IMR-90 (cell line): ENCODE measurements around the gene SDK1. TPM values are rescaled to one million over a fixed set of nuclear protein-coding genes. Genes with fewer than 3 reads are reported as not detected.

Experiments used
- ATAC-seq: fragments of 200-7000 bp; cut with Tn5 transposase; 2 replicates; pipeline ENCODE4 v1.9.1; 2020; ENCODE audit warnings: low read depth, mild to moderate bottlenecking, moderate library complexity
- BruUV-seq: library from RNA; stranded (reverse); fragments of 400-500 nt; replicated peaks from 2 replicates; lab custom pipeline; 2021; lab: Mats Ljungman, UMichigan
- CTCF ChIA-PET: fragments of 300-600 bp; formaldehyde crosslinking; extraction: SDS; loops from one replicate; lab custom pipeline; 2021; ENCODE audit warnings: antibody characterized with exemption; lab: Yijun Ruan, JAX
- POLR2A ChIA-PET: fragments of 300-600 bp; sonication (Branson Sonifier 250); formaldehyde crosslinking; loops from one replicate; lab custom pipeline; 2022; ENCODE audit warnings: antibody characterized with exemption; ENCODE audit not compliant: unreplicated experiment; lab: Charles Lee
- DNase-seq: peaks from one replicate; pipeline ENCODE4 v3.0.0; 2013
- H2AFZ ChIP-seq: replicated peaks from 2 replicates; pipeline ENCODE3; 2013; ENCODE audit warnings: low read length, mild to moderate bottlenecking; ENCODE audit not compliant: poor library complexity
- H2AK5ac ChIP-seq: 2 replicates; pipeline ENCODE4 v1.6.1; 2013; ENCODE audit warnings: low read depth, low read length, inconsistent platforms
- H2AK9ac ChIP-seq: replicated peaks from 2 replicates; pipeline ENCODE3; 2013; ENCODE audit warnings: mild to moderate bottlenecking, low read depth, low read length, moderate library complexity; ENCODE audit not compliant: poor library complexity
- H2BK120ac ChIP-seq: 2 replicates; pipeline ENCODE4 v1.6.1; 2013; ENCODE audit warnings: low read depth, low read length, inconsistent platforms
- H2BK15ac ChIP-seq: 3 replicates; pipeline ENCODE4 v1.6.1; 2013; ENCODE audit warnings: low read depth, low read length, inconsistent platforms
- H2BK20ac ChIP-seq: 2 replicates; pipeline ENCODE4 v1.6.1; 2013; ENCODE audit warnings: low read depth, mild to moderate bottlenecking, inconsistent platforms, low read length, moderate library complexity
- H2BK5ac ChIP-seq: 2 replicates; pipeline ENCODE4 v1.6.1; 2013; ENCODE audit warnings: mild to moderate bottlenecking, low read depth, low read length, inconsistent platforms; ENCODE audit not compliant: poor library complexity, severe bottlenecking
- H3K14ac ChIP-seq: replicated peaks from 2 replicates; pipeline ENCODE4 v1.6.1; 2013; ENCODE audit warnings: low read depth, low read length, inconsistent platforms
- H3K18ac ChIP-seq: 2 replicates; pipeline ENCODE4 v1.6.1; 2013; ENCODE audit warnings: low read depth, low read length, control low read depth
- H3K23ac ChIP-seq: 2 replicates; pipeline ENCODE4 v1.6.1; 2013; ENCODE audit warnings: low read depth, low read length, inconsistent platforms
- H3K27ac ChIP-seq: 2 replicates; pipeline ENCODE4 v1.5.1; 2013; ENCODE audit warnings: mild to moderate bottlenecking, control low read depth, low read length; ENCODE audit not compliant: insufficient read depth
- H3K27me3 ChIP-seq: 2 replicates; pipeline ENCODE4 v1.6.1; 2013; ENCODE audit warnings: low read length; ENCODE audit not compliant: control insufficient read depth, insufficient read depth
- H3K36me3 ChIP-seq: 2 replicates; pipeline ENCODE4 v1.6.1; 2013; ENCODE audit warnings: low read length, mixed read lengths; ENCODE audit not compliant: control insufficient read depth, insufficient read depth
- H3K4ac ChIP-seq: 2 replicates; pipeline ENCODE4 v1.6.1; 2013; ENCODE audit warnings: low read depth, low read length, inconsistent platforms
- H3K4me1 ChIP-seq: 2 replicates; pipeline ENCODE4 v1.6.1; 2013; ENCODE audit warnings: low read length, mixed read lengths; ENCODE audit not compliant: control insufficient read depth, insufficient read depth
- H3K4me2 ChIP-seq: 2 replicates; pipeline ENCODE4 v1.6.1; 2013; ENCODE audit warnings: low read depth, mild to moderate bottlenecking, control low read depth, low read length, moderate library complexity
- H3K4me3 ChIP-seq: 2 replicates; pipeline ENCODE4 v1.5.1; 2013; ENCODE audit warnings: low read depth, mild to moderate bottlenecking, control low read depth, low read length, moderate library complexity; ENCODE audit not compliant: insufficient read depth
- H3K56ac ChIP-seq: 2 replicates; pipeline ENCODE4 v1.6.1; 2013; ENCODE audit warnings: low read length, inconsistent platforms; ENCODE audit not compliant: insufficient read depth; ENCODE audit errors: extremely low read depth
- H3K79me1 ChIP-seq, 2 experiments: 2 replicates each; pipeline ENCODE4 v1.6.1; 2013; ENCODE audit warnings: low read length in 2 of 2, inconsistent platforms in 1 of 2, low read depth in 1 of 2
- H3K9ac ChIP-seq: 2 replicates; pipeline ENCODE4 v1.6.1; 2013; ENCODE audit warnings: low read depth, low read length, control low read depth
- H3K9me1 ChIP-seq: 2 replicates; pipeline ENCODE4 v1.6.1; 2013; ENCODE audit warnings: low read length, inconsistent platforms; ENCODE audit not compliant: insufficient read depth
- H3K9me3 ChIP-seq: 2 replicates; pipeline ENCODE4 v1.6.1; 2013; ENCODE audit warnings: low read length; ENCODE audit not compliant: control insufficient read depth, insufficient read depth
- H4K20me1 ChIP-seq: 2 replicates; pipeline ENCODE4 v1.6.1; 2013; ENCODE audit warnings: low read length, inconsistent platforms; ENCODE audit not compliant: insufficient read depth
- H4K5ac ChIP-seq: 2 replicates; pipeline ENCODE4 v1.6.1; 2013; ENCODE audit warnings: mild to moderate bottlenecking, low read depth, low read length, control low read depth
- H4K8ac ChIP-seq, 2 experiments: 2 replicates each; pipeline ENCODE4 v1.6.1; 2013; ENCODE audit warnings: low read depth in 2 of 2, low read length in 2 of 2, control low read depth in 1 of 2, inconsistent platforms in 1 of 2
- H4K91ac ChIP-seq: 2 replicates; pipeline ENCODE4 v1.6.1; 2013; ENCODE audit warnings: low read depth, low read length, inconsistent platforms; ENCODE audit not compliant: insufficient read depth
- CHD1 ChIP-seq: IDR thresholded peaks from 2 replicates; pipeline ENCODE4 v1.6.1; 2012; ENCODE audit warnings: low read depth, low read length, improper control_type of control experiment
- NFE2L2 ChIP-seq: fragments of 150-350 bp; IDR thresholded peaks from 2 replicates; pipeline ENCODE4 v1.6.1; 2016; ENCODE audit warnings: low read depth, mild to moderate bottlenecking, low read length
- POLR2A ChIP-seq: IDR thresholded peaks from 2 replicates; pipeline ENCODE4 v1.6.1; 2012; ENCODE audit warnings: mild to moderate bottlenecking, low read depth, low read length
- WGBS, 2 experiments: methylation state at CpG; one replicate each; pipeline versions ENCODE4 v1.1.5 to v1.1.7; 2013; ENCODE audit warnings: missing lambda C conversion rate in 2 of 2; ENCODE audit not compliant: insufficient read length in 1 of 2; ENCODE audit errors: extremely low coverage in 2 of 2; 5-methylcytosine and 5-hydroxymethylcytosine counted together
- dilution Hi-C: fragments of 300-500 bp; cut with HindIII; formaldehyde crosslinking; loops from one replicate; pipeline ENCODE4 v1.14.3; 2018; ENCODE audit warnings: low sequenced_read_pairs; ENCODE audit not compliant: unreplicated experiment
- in situ Hi-C: fragments of 300-500 bp; cut with MboI; formaldehyde crosslinking; loops from 3 replicates; pipeline ENCODE4 v1.14.3; 2019; ENCODE audit warnings: low sequenced_read_pairs, inconsistent platforms, mixed read lengths
- intact Hi-C: fragments of 100-400 bp; cut with micrococcal nuclease; formaldehyde crosslinking; loops from 2 replicates; pipeline ENCODE4 v1.10.0; 2022
- polyA plus RNA-seq, 3 experiments: library from polyadenylated mRNA; depleted of rRNA; stranded (reverse); fragments of >200 nt; gene quantifications; 2 replicates each; pipeline ENCODE4 v1.2.3, GENCODE V29; 2012; ENCODE audit warnings: low replicate concordance in 1 of 3
- total RNA-seq: library from RNA; depleted of rRNA; stranded (reverse); fragments of >200 nt; gene quantifications from 2 replicates; pipeline ENCODE4 v1.2.3, GENCODE V29; 2012

The SDK1 gene
- total and polyA plus RNA-seq, 2 of the 4 experiments (the other 2 are of a cell fraction), result 1.5 to 1.6 TPM

DNA sequence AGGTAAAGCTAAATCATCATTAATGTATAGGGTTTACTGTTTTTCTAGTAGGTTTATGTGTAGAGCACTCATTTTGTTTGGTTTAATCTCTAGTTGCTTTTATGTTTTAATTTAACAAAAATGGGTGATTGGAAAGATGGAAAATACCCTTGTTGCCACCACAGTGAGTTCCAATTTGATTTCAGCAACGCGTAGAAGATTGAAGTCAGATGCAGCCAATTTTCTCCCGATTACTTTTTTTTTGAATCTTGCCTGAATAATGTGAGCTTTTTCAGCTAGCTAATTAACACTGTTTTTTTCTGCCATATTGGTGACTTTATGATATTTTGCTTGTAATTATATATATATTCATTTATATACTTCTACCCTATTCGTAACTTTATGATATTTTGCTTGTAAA, 293.8 kb downstream of the SDK1 start:
- BruUV-seq, result no TSS peak
- no peak overlapping the region for H3K27ac ChIP-seq
- H3K4me2 ChIP-seq, result no peak overlapping the region
- no peak overlapping the region for H2BK120ac ChIP-seq
- TF ChIP-seq NFE2L2, result no peak
- no peak for TF ChIP-seq POLR2A
- TF ChIP-seq CHD1, result no peak
- H2AK9ac ChIP-seq, result no peak overlapping the region
- H3K4ac ChIP-seq, result no peak overlapping the region
- in situ Hi-C loops (no loop called here), intact Hi-C loops (no loop called here), dilution Hi-C loops (no loop called here)
- H3K9me3 ChIP-seq, result no peaks in the 10 kb centered on the region; the same call in 1 of the 2 replicates
- no peak overlapping the region for H2AK5ac ChIP-seq
- no peak overlapping the region for H4K5ac ChIP-seq
- no peaks in the 10 kb centered on the region for H3K79me1 ChIP-seq
- no peak overlapping the region for H4K91ac ChIP-seq
- ChIA-PET CTCF (no interaction called here), POLR2A (no interaction called here)
- H2BK20ac ChIP-seq, result no peak overlapping the region
- 80% methylated on average over 1 of the region's 4 CpGs; no CpG with 5 or more reads in 1 of the 2 experiments for WGBS, 2 experiments
- no peak overlapping the region for H4K8ac ChIP-seq
- no peak overlapping the region for H3K56ac ChIP-seq
- DNase-seq (no peak), ATAC-seq (no peak)
- H3K27me3 ChIP-seq, result no peaks in the 10 kb centered on the region
- no peaks in the 10 kb centered on the region; the same call in 1 of the 2 replicates for H3K4me1 ChIP-seq
- H3K4me3 ChIP-seq, result no peak overlapping the region
- H3K9ac ChIP-seq, result no peak overlapping the region
- no peak overlapping the region for H2AFZ ChIP-seq
- H3K9me1 ChIP-seq, result no peaks in the 10 kb centered on the region
- H2BK15ac ChIP-seq, result no peak overlapping the region
- H3K18ac ChIP-seq, result no peak overlapping the region
- H4K20me1 ChIP-seq, result no peaks in the 10 kb centered on the region
- H2BK5ac ChIP-seq, result no peak overlapping the region
- no peak overlapping the region for H3K14ac ChIP-seq
- H3K23ac ChIP-seq, result no peak overlapping the region
- H3K36me3 ChIP-seq, result no peaks in the 10 kb centered on the region
